ENCODE measurements around the gene ZFP36L2. TPM values are rescaled to one million over a fixed set of nuclear protein-coding genes. Genes with fewer than 3 reads are reported as not detected.
A peak's percentile ranks its signal among the peaks of the same experiment; 100 is the strongest.

Gene ZFP36L2
- total and polyA plus RNA-seq, 2 donors (not counting 3 experiments of a cell fraction or from before 2014, with no cell fraction given), result 14.5 to 75.9 TPM

GRCh38 chr2:43220229-43220751 lies 6.1 kb downstream of the ZFP36L2 start:
- Histone ChIP-seq H3K4me1 (ENCODE audit: control insufficient read depth, extremely low read depth, insufficient read depth, low read length) (peaks cover 54% of the 10 kb centered on the region), H3K36me3 (ENCODE audit: control insufficient read depth in 2 of 2, extremely low read depth in 1 of 2, insufficient read depth in 2 of 2, low read length in 2 of 2) (peaks cover 0 to 6% of the 10 kb centered on the region in 2 experiments), H3K79me2 (ENCODE audit: control insufficient read depth, insufficient read depth, low read length) (peaks cover 39% of the 10 kb centered on the region), H2AFZ (ENCODE audit: low read depth, low read length) (peak overlapping the region; percentile 64), H4K20me1 (replicated peaks; ENCODE audit: control insufficient read depth, extremely low read depth, insufficient read depth, low read length) (no peaks in the 10 kb centered on the region), H3K27me3 (ENCODE audit: control insufficient read depth in 2 of 2, insufficient read depth in 2 of 2, low read length in 2 of 2) (no peaks in the 10 kb centered on the region), H3K9me3 (replicated peaks; ENCODE audit: control insufficient read depth, insufficient read depth, low read length) (no peaks in the 10 kb centered on the region), H3K4me3 (replicated peaks in 1 of 3; ENCODE audit: insufficient read depth in 1 of 3, low read depth in 1 of 3, low read length in 3 of 3) (peak overlapping the region in 2 of 3 experiments; percentile 0 to 37), H3K9ac (replicated peaks; ENCODE audit: extremely low read depth, insufficient read depth, low read length) (peak overlapping the region; percentile 90), H3K4me2 (ENCODE audit: insufficient read depth, low read length) (peak overlapping the region; percentile 85), H3K27ac (ENCODE audit: insufficient read depth, low read depth, low read length) (peak overlapping the region; percentile 88), H3K9me1 (replicated peaks; ENCODE audit: control insufficient read depth, extremely low read depth, insufficient read depth, low read length) (no peaks in the 10 kb centered on the region)
- intact Hi-C loops (cut with micrococcal nuclease) (loop anchor here (5.0 kb wide), 1 partner anchor 178 kb away; no protein-coding TSS in a partner anchor), dilution Hi-C loops (cut with MboI; ENCODE audit: extremely low pct_ligation_motif_present, low sequenced_read_pairs) (loop anchor here (10.0 kb wide), 1 partner anchor 45 kb away; no protein-coding TSS in a partner anchor)
- ChIA-PET CTCF (interaction anchor here (0.5 to 12.8 kb wide), 12 partner anchors 9 to 272 kb away, joined by 3 to 240 read pairs (median 4); no protein-coding TSS in a partner anchor), POLR2A (interaction anchor here (3.4 kb wide), 1 partner anchor 46 kb away, joined by 12 read pairs; no protein-coding TSS in a partner anchor)
- TF ChIP-seq POLR2AphosphoS5 (IDR thresholded peaks at IDR 0.05; ENCODE audit: insufficient read depth, low read depth, low read length) (no peak), JUN (IDR thresholded peaks at IDR 0.05; ENCODE audit: borderline replicate concordance, insufficient read depth, insufficient read length, low read depth) (no peak), POLR2A (IDR thresholded peaks at IDR 0.05; ENCODE audit: low read depth, low read length) (peak; percentile 10)
- TSS peak; percentile 48 for BruUV-seq (replicated peaks)
- DNase-seq (ENCODE audit: low read depth, low spot score) (peak; percentile 71), FAIRE-seq (peak; percentile 59)

DNA sequence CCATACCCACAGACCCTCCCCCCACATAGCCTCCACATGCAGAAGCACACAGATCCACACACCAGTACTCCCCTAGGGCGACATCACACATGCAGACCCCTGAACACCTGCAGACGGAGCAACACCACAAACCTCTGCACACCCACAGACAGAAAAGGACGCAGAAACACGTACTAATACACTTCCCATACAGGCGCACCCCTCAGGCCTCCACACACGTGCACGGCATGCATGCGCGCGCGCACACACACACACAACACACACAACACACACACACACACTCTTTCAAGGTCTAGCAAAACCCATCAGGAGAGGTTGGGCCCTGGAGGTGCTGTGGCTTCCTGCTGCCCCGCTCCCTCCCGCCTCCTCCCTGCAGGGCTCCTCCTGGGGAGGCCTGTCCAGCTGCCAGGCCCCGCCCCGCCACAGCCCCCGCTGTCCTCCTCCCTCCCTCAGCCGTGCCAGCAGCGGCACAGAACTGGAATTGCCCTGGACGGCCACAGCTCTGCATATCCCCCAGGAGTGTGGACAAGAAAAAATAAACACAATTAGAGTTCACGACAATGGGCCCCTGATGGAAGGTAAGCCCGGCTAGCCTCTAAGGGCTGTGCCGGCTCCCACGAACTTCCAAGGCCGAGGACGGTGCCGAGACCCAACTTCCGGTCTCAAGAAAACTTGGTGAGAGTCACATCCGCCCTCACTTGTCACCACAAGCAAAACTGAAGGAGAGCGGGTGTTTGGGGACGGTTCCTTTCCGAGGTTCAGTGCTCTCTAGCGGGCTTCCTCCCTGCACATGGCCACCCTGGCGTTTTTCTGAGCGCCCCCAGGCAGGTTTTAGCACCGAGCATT lies 6.8 kb downstream of the ZFP36L2 start:
- CTCF ChIA-PET, result interaction anchor here (0.7 to 12.8 kb wide), 9 partner anchors 45 to 272 kb away, joined by 3 to 240 read pairs (median 3); no protein-coding TSS in a partner anchor
- POLR2A ChIA-PET, result interaction anchor here (0.9 to 3.4 kb wide), 3 partner anchors 45 to 244 kb away, joined by 3 to 12 read pairs (median 3); no protein-coding TSS in a partner anchor
- peak; percentile 84 for DNase-seq (ENCODE audit: low read depth, low spot score)
- Histone ChIP-seq H3K4me3 (replicated peaks in 1 of 3; ENCODE audit: insufficient read depth in 1 of 3, low read depth in 1 of 3, low read length in 3 of 3) (peak overlapping the region in 2 of 3 experiments; percentile 0 to 37), H3K36me3 (ENCODE audit: control insufficient read depth in 2 of 2, extremely low read depth in 1 of 2, insufficient read depth in 2 of 2, low read length in 2 of 2) (peaks cover 0 to 2% of the 10 kb centered on the region in 2 experiments), H3K9me3 (replicated peaks; ENCODE audit: control insufficient read depth, insufficient read depth, low read length) (no peaks in the 10 kb centered on the region), H2AFZ (ENCODE audit: low read depth, low read length) (peak overlapping the region; percentile 64), H3K4me1 (ENCODE audit: control insufficient read depth, extremely low read depth, insufficient read depth, low read length) (peaks cover 54% of the 10 kb centered on the region), H3K9me1 (replicated peaks; ENCODE audit: control insufficient read depth, extremely low read depth, insufficient read depth, low read length) (no peaks in the 10 kb centered on the region), H3K9ac (replicated peaks; ENCODE audit: extremely low read depth, insufficient read depth, low read length) (peak overlapping the region; percentile 90), H4K20me1 (replicated peaks; ENCODE audit: control insufficient read depth, extremely low read depth, insufficient read depth, low read length) (no peaks in the 10 kb centered on the region), H3K79me2 (ENCODE audit: control insufficient read depth, insufficient read depth, low read length) (peaks cover 32% of the 10 kb centered on the region), H3K4me2 (ENCODE audit: insufficient read depth, low read length) (peak overlapping the region; percentile 85), H3K27ac (ENCODE audit: insufficient read depth, low read depth, low read length) (peak overlapping the region; percentile 88), H3K27me3 (ENCODE audit: control insufficient read depth in 2 of 2, insufficient read depth in 2 of 2, low read length in 2 of 2) (no peaks in the 10 kb centered on the region)
- intact Hi-C loops (cut with micrococcal nuclease), result loop anchor here (5.0 kb wide), 1 partner anchor 177 kb away; no protein-coding TSS in a partner anchor
- dilution Hi-C loops (cut with MboI; ENCODE audit: extremely low pct_ligation_motif_present, low sequenced_read_pairs), result loop anchor here (10.0 kb wide), 1 partner anchor 45 kb away; no protein-coding TSS in a partner anchor
- BruUV-seq (replicated peaks), result no TSS peak
- no peak for TF ChIP-seq MYC (IDR thresholded peaks at IDR 0.05; ENCODE audit: low read depth, low read length)
- TF ChIP-seq FOS (IDR thresholded peaks at IDR 0.05; ENCODE audit: borderline replicate concordance, insufficient read depth, low read length), result no peak
- TF ChIP-seq MAX (IDR thresholded peaks at IDR 0.05; ENCODE audit: insufficient read depth, insufficient read length), result no peak
- no peak for TF ChIP-seq EZH2 (IDR thresholded peaks at IDR 0.05; ENCODE audit: borderline replicate concordance, low read depth, low read length, severe bottlenecking)
- TF ChIP-seq POLR2A (IDR thresholded peaks at IDR 0.05; ENCODE audit: low read depth, low read length), result peak; percentile 62
- peak; percentile 47 for TF ChIP-seq POLR2AphosphoS5 (IDR thresholded peaks at IDR 0.05; ENCODE audit: insufficient read depth, low read depth, low read length)
- no peak for TF ChIP-seq JUN (IDR thresholded peaks at IDR 0.05; ENCODE audit: borderline replicate concordance, insufficient read depth, insufficient read length, low read depth)
- TF ChIP-seq GATA2 (IDR thresholded peaks at IDR 0.05; ENCODE audit: insufficient read depth, insufficient read length, low read depth, low read length), result no peak
- TF ChIP-seq, protein P1, sequence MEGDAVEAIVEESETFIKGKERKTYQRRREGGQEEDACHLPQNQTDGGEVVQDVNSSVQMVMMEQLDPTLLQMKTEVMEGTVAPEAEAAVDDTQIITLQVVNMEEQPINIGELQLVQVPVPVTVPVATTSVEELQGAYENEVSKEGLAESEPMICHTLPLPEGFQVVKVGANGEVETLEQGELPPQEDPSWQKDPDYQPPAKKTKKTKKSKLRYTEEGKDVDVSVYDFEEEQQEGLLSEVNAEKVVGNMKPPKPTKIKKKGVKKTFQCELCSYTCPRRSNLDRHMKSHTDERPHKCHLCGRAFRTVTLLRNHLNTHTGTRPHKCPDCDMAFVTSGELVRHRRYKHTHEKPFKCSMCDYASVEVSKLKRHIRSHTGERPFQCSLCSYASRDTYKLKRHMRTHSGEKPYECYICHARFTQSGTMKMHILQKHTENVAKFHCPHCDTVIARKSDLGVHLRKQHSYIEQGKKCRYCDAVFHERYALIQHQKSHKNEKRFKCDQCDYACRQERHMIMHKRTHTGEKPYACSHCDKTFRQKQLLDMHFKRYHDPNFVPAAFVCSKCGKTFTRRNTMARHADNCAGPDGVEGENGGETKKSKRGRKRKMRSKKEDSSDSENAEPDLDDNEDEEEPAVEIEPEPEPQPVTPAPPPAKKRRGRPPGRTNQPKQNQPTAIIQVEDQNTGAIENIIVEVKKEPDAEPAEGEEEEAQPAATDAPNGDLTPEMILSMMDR (IDR thresholded peaks at IDR 0.05; ENCODE audit: extremely low read depth in 1 of 2, insufficient read depth in 1 of 2, low read depth in 1 of 2, low read length in 2 of 2), result no peak
- FAIRE-seq, result peak; percentile 77
